ENCODE data around the gene FAF1.

The FAF1 gene

DNA sequence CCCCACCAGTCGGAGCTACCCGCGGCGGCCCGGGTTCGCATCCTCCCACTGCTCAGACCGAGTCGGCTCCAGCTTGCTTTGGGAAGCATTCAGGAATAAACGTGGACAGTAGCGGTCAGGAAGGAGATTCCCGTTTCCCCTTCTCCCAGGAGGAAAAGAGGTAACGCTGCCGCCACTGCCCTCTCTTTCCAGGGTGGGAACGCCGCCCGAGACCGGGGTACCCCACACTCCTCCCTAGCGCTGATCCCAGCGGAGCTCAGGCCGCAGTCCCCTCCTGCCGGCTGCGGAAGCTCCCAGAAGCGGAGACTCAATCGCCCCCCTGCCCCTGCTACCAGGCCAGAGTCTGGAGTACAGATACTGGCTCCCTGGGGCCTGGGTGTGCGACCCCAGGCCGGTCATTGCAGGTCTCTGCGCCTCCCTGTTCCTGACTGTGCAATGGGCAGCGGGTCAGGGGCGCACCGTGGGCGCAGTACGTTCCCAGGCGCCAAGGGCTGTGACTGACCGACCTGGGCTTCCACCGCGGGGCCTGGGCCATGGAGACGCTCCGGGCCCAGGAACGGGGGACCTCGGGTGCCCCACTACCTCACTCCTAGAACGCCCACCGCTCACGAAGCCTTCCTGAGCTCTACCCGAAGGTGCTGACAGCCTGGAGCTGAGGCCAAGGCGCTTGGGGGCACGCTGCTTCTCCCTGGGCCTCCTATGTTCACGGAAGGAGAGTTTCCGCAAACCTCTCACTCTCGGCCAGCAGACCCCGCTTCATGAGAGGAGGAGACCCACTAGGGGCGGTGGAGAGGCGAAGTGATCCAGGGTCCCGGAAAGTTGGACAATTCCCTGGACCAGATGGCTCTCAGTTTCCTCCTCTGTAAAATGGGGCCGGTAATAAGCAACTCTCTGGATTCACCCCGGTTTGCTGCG lies 544.6 kb downstream of the FAF1 start:
- Mint-ChIP-seq H3K4me1 (peaks cover 21% of the 10 kb centered on the region), H3K9me3 (peaks cover 14% of the 10 kb centered on the region), H3K4me3 (no peak overlapping the region), H3K27me3 (ENCODE audit: low read depth) (peaks cover 93% of the 10 kb centered on the region), H3K36me3 (ENCODE audit: low read depth) (no peaks in the 10 kb centered on the region), H3K27ac (no peak overlapping the region)
- TF ChIP-seq, protein P1, sequence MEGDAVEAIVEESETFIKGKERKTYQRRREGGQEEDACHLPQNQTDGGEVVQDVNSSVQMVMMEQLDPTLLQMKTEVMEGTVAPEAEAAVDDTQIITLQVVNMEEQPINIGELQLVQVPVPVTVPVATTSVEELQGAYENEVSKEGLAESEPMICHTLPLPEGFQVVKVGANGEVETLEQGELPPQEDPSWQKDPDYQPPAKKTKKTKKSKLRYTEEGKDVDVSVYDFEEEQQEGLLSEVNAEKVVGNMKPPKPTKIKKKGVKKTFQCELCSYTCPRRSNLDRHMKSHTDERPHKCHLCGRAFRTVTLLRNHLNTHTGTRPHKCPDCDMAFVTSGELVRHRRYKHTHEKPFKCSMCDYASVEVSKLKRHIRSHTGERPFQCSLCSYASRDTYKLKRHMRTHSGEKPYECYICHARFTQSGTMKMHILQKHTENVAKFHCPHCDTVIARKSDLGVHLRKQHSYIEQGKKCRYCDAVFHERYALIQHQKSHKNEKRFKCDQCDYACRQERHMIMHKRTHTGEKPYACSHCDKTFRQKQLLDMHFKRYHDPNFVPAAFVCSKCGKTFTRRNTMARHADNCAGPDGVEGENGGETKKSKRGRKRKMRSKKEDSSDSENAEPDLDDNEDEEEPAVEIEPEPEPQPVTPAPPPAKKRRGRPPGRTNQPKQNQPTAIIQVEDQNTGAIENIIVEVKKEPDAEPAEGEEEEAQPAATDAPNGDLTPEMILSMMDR (IDR thresholded peaks at IDR 0.05; ENCODE audit: unreplicated experiment in 3 of 3): peak in 1 of 3 experiments; percentile 19

GRCh38 chr1:50414853-50415234 lies 545.2 kb downstream of the FAF1 start:
- Mint-ChIP-seq H3K4me3 (no peak overlapping the region), H3K36me3 (ENCODE audit: low read depth) (no peaks in the 10 kb centered on the region), H3K27ac (no peak overlapping the region), H3K27me3 (ENCODE audit: low read depth) (peaks cover 93% of the 10 kb centered on the region), H3K9me3 (peaks cover 14% of the 10 kb centered on the region), H3K4me1 (peaks cover 14% of the 10 kb centered on the region)
- TF ChIP-seq, protein P1 (IDR thresholded peaks at IDR 0.05; ENCODE audit: unreplicated experiment in 3 of 3): no peak

DNA sequence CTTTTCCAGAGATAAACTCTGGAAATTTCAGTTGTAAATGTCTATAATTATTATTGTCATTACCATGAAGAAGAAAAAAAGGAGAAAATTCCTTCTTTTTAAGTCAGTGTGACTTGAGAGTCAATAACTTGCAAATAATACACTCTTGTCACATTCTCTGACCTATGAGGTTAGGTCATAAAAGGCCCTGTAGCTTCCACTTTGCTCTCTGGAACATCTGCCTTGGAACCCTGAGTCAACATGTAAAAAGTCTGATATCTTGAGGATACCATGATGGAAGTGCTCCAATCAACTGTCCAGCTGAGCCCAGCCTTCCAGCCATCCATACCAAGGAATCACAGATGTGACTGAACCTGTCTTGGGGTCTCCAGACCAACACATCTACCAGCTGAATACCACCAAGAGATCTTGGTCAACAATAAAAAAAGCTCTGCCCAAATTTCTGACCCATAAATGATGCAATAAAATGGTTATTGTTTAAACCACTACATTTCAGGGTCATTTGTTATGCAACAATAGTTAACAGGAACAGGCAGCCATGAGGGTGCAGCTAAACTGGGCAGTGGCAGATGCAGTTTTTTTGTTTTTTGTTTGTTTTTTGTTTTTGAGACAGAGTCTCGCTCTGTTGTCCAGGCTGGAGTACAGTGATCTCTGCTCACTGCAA lies 547.1 kb downstream of the FAF1 start:
- no peaks in the 10 kb centered on the region for H3K36me3 Mint-ChIP-seq (ENCODE audit: low read depth)
- H3K27ac Mint-ChIP-seq: no peak overlapping the region
- peaks cover 12% of the 10 kb centered on the region for H3K4me1 Mint-ChIP-seq
- H3K27me3 Mint-ChIP-seq (ENCODE audit: low read depth): peaks cover 87% of the 10 kb centered on the region
- no peak overlapping the region for H3K4me3 Mint-ChIP-seq
- peaks cover 14% of the 10 kb centered on the region for H3K9me3 Mint-ChIP-seq
- TF ChIP-seq, protein P1 (IDR thresholded peaks at IDR 0.05; ENCODE audit: unreplicated experiment in 3 of 3): no peak

DNA sequence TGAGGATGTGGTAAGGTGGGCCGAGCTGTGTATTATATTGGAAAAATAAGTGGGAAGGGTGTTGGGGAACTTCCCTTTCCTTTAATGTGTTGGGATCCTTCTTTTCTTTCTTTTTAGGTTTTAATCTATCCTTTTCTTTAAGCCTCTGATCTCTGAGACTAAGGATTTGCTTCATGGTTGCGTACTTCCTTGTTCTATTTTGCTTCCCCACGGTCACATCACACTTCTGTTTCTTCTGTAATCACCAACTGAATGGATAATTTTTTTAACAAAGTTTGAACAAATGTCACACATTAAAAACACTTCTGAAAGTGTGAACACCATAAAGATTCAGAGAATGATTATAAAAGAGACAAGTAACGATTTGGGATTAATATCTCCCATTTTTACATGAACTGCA lies 554.3 kb downstream of the FAF1 start:
- no peaks in the 10 kb centered on the region for H3K36me3 Mint-ChIP-seq (ENCODE audit: low read depth)
- TF ChIP-seq, protein P1 (IDR thresholded peaks at IDR 0.05; ENCODE audit: unreplicated experiment in 3 of 3): no peak
- H3K9me3 Mint-ChIP-seq: peaks cover 9% of the 10 kb centered on the region
- H3K27ac Mint-ChIP-seq: no peak overlapping the region
- H3K27me3 Mint-ChIP-seq (ENCODE audit: low read depth): peaks cover 52% of the 10 kb centered on the region
- no peaks in the 10 kb centered on the region for H3K4me1 Mint-ChIP-seq
- no peak overlapping the region for H3K4me3 Mint-ChIP-seq

DNA sequence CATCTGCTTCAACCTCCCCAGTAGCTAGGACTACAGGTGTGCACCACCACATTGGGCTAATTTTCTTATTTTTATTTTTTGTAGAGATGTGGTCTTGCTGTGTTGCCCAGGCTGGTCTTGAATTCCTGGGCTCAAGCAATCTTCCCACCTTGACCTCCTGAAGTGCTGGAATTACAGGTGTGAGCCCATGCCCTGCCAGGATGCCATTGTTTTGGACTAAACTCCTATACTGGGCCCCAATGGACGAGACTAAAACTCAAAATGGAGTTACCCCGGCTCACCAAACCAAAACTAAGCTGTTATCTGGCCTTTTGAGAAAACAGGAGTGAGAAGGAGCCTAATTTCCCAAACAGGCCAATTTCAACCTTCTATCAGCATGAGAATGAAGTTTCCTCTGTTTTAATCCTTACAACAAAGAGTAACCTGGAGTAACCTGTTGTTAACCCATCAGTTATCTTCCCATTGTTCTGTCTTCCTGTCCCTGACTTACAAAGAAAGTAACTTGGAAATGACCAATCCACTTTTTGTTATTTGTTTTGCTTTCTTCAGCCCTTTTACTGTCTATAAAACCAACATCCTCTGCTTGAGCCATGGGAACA lies 566.4 kb downstream of the FAF1 start:
- H3K4me3 Mint-ChIP-seq: no peak overlapping the region
- no peaks in the 10 kb centered on the region for H3K36me3 Mint-ChIP-seq (ENCODE audit: low read depth)

More for the DNA sequence above, 566.4 kb downstream of the FAF1 start:
- Mint-ChIP-seq H3K27me3 (ENCODE audit: low read depth) (peaks cover 5% of the 10 kb centered on the region), H3K27ac (no peak overlapping the region), H3K4me1 (no peaks in the 10 kb centered on the region), H3K9me3 (no peaks in the 10 kb centered on the region)
- TF ChIP-seq, protein P1 (IDR thresholded peaks at IDR 0.05; ENCODE audit: unreplicated experiment in 3 of 3): no peak

Data from nephron (organoid).